ENCODE measurements around the gene PRKN. TPM values are rescaled to one million over a fixed set of nuclear protein-coding genes. Genes with fewer than 3 reads are reported as not detected.
A peak's percentile ranks its signal among the peaks of the same experiment; 100 is the strongest.

Gene PRKN
- total RNA-seq, 2 donors from 2014 or later = 15.7 to 19.3 TPM

DNA sequence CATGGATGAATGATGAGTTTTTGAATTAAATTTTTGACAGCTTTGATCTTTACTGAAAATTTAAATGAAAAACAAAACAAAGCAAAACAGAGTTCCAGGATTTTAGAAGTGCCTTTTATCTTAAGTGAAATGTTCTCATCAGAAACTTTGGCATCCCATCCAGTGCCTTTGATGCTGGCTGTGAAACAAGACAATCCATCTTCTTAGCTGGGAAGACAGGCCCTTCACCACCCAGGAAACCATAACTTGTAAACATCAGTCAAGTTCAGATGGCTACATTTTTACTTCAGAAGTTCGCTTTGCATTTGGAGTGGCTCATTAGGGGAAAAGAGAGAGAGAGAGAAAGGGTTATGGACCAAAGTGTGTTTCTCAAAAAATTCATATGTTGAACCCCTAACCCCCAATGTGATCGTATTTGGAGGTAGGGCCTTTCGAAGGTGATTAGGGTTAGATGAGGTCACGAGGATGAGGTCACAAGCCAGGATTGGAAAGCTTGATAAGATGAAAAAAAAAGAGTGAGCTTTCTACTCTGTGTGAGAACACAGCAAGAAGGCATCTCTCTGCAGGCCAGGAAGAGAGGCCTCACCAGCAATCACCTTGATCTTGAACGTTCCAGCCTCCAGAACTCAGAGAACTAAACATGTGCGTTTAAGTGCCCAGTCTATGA is 366.5 kb downstream of the PRKN start:
- no peak for DNase-seq (ENCODE audit: low spot score)
- no peak for TF ChIP-seq CTCF (IDR thresholded peaks at IDR 0.05)
- no peaks in the 10 kb centered on the region for H3K36me3 ChIP-seq
- H3K9me3 ChIP-seq = no peaks in the 10 kb centered on the region
- no peaks in the 10 kb centered on the region for H3K27me3 ChIP-seq
- H3K4me3 ChIP-seq = no peak overlapping the region
- no peak overlapping the region for H3K27ac ChIP-seq
- H3K4me1 ChIP-seq = no peaks in the 10 kb centered on the region

- no peaks in the 10 kb centered on the region for H3K4me1 ChIP-seq
- H3K4me3 ChIP-seq = no peak overlapping the region
- H3K27me3 ChIP-seq = no peaks in the 10 kb centered on the region
- H3K27ac ChIP-seq = no peak overlapping the region
- H3K9me3 ChIP-seq = no peaks in the 10 kb centered on the region
- no peak for TF ChIP-seq CTCF (IDR thresholded peaks at IDR 0.05)
- H3K36me3 ChIP-seq = no peaks in the 10 kb centered on the region
- DNase-seq (ENCODE audit: low spot score) = no peak
Measured at GRCh38 chr6:162358625-162359024, 368.9 kb downstream of the PRKN start.

DNA sequence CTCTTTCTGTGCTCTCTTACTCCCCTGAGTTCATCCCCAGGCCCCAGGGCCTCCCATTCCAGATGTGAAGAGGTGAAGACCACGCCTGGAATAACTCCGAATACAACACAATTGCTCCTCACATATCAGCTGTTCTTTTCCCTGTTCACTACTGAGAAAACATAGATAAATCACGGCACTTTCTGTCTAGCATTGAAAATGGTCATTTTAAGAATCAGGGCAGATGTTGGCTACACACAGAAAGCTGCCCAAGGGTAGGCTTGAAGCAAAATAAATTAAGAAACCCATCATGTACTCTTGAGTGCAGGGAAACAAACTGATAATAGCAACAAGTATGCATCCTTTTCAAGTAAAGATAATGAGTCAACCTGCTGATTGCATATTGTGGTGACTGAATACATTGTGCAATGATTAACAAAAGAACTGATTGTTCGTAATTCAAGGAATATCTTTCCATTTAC is 382.5 kb downstream of the PRKN start:
- Histone ChIP-seq H3K4me1 (peaks cover 0 to 13% of the 10 kb centered on the region in 2 donors), H3K9me3 (no peaks in the 10 kb centered on the region), H3K27me3 (no peaks in the 10 kb centered on the region), H3K4me3 (no peak overlapping the region), H3K36me3 (no peaks in the 10 kb centered on the region), H3K27ac (peak overlapping the region in 1 of 2 donors; percentile 57)
- TF ChIP-seq CTCF (IDR thresholded peaks at IDR 0.05) = no peak
- no peak for DNase-seq (ENCODE audit: low spot score)

DNA sequence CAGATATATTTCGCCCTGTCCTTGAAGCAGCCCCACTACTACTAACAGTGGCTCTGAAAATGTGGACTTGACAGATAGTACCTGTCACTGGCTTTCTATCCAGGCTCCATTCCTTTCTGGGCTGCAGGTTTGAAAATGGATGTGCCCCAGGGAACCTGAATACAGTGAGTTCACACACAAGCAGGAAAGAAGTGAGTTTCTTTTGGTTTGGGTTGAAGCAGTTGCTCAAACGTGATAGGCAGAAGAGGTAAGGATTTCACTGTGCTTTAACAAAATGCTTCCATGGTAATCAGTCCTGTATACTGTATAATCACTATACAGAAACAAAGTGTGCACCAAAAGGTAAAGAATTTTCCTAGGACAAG is 382.9 kb downstream of the PRKN start:
- peak overlapping the region in 1 of 2 donors; percentile 57 for H3K27ac ChIP-seq
- peaks cover 0 to 13% of the 10 kb centered on the region in 2 donors for H3K4me1 ChIP-seq
- no peak for TF ChIP-seq CTCF (IDR thresholded peaks at IDR 0.05)
- no peak for DNase-seq (ENCODE audit: low spot score)
- no peak overlapping the region for H3K4me3 ChIP-seq
- no peaks in the 10 kb centered on the region for H3K9me3 ChIP-seq
- no peaks in the 10 kb centered on the region for H3K36me3 ChIP-seq
- no peaks in the 10 kb centered on the region for H3K27me3 ChIP-seq

DNA sequence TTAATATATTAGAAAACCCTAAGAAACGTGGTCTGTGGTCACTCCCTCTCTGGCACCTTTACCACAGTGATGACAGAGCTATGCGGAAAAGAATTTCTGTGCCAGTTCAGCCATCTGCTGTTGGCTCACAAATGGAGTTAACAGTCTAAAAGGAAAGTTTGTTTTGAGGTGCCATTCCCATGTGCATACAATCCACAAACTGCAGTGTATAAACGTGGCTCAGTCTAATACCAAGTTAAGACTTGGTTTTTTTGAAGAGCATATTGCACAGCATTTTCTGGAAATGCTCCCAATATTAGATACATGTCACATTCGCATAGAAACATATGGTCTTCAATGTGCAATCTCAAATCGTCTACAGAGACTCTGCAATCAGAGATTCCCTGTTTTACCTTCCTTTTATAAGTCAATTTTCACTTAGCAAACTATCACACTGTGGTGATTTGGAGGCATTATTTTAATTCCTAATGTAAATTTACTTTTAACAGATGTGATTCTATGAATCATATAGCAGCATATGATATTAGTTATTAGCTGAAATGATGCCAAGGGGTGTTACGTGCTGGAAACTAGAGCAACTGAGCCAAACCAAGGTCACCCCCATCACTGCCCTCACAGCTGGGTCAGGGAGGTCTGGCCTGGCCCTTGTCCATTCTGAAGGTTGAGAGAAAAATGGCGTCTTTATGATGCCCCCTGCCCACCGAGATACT is 383.5 kb downstream of the PRKN start:
- DNase-seq (ENCODE audit: low spot score) = no peak
- Histone ChIP-seq H3K27ac (peak overlapping the region in 1 of 2 donors; percentile 57), H3K4me1 (peaks cover 0 to 13% of the 10 kb centered on the region in 2 donors), H3K36me3 (no peaks in the 10 kb centered on the region), H3K4me3 (no peak overlapping the region), H3K9me3 (no peaks in the 10 kb centered on the region), H3K27me3 (no peaks in the 10 kb centered on the region)
- TF ChIP-seq CTCF (IDR thresholded peaks at IDR 0.05) = no peak
